ENCODE measurements around the gene PIGL.

PIGL gene

GRCh38 chr17:16327018-16327417 is 110.0 kb downstream of the PIGL start:
- H3K4me3 ChIP-seq (ENCODE audit: low read depth, low read length), result no peak overlapping the region
- TF ChIP-seq CTCF (IDR thresholded peaks at IDR 0.05; ENCODE audit: insufficient read depth, low read depth, low read length, missing control alignments), result no peak
- DNase-seq (ENCODE audit: low read depth), result no peak

- no peak overlapping the region for H3K4me3 ChIP-seq (ENCODE audit: low read depth, low read length)
- TF ChIP-seq CTCF (IDR thresholded peaks at IDR 0.05; ENCODE audit: insufficient read depth, low read depth, low read length, missing control alignments), result peak; percentile 3
- no peak for DNase-seq (ENCODE audit: low read depth)
Measured at GRCh38 chr17:16328997-16329396, 112.0 kb downstream of the PIGL start.

- peak; percentile 55 for DNase-seq (ENCODE audit: low read depth)
- no peak for TF ChIP-seq CTCF (IDR thresholded peaks at IDR 0.05; ENCODE audit: insufficient read depth, low read depth, low read length, missing control alignments)
- no peak overlapping the region for H3K4me3 ChIP-seq (ENCODE audit: low read depth, low read length)
Measured at GRCh38 chr17:16329519-16330271, 112.7 kb downstream of the PIGL start.

GRCh38 chr17:16338391-16338790 is 121.4 kb downstream of the PIGL start:
- no peak for TF ChIP-seq CTCF (IDR thresholded peaks at IDR 0.05; ENCODE audit: insufficient read depth, low read depth, low read length, missing control alignments)
- DNase-seq (ENCODE audit: low read depth), result no peak
- H3K4me3 ChIP-seq (ENCODE audit: low read depth, low read length), result no peak overlapping the region

- no peak overlapping the region for H3K4me3 ChIP-seq (ENCODE audit: low read depth, low read length)
- TF ChIP-seq CTCF (IDR thresholded peaks at IDR 0.05; ENCODE audit: insufficient read depth, low read depth, low read length, missing control alignments), result no peak
- DNase-seq (ENCODE audit: low read depth), result no peak
Measured at GRCh38 chr17:16339402-16339801, 122.4 kb downstream of the PIGL start.

- DNase-seq (ENCODE audit: low read depth), result no peak
- TF ChIP-seq CTCF (IDR thresholded peaks at IDR 0.05; ENCODE audit: insufficient read depth, low read depth, low read length, missing control alignments), result no peak
- H3K4me3 ChIP-seq (ENCODE audit: low read depth, low read length), result no peak overlapping the region
Measured at GRCh38 chr17:16339959-16340358, 122.9 kb downstream of the PIGL start.

- DNase-seq (ENCODE audit: low read depth), result no peak
- TF ChIP-seq CTCF (IDR thresholded peaks at IDR 0.05; ENCODE audit: insufficient read depth, low read depth, low read length, missing control alignments), result no peak
- no peak overlapping the region for H3K4me3 ChIP-seq (ENCODE audit: low read depth, low read length)
Measured at GRCh38 chr17:16342979-16343378, 126.0 kb downstream of the PIGL start.

Measured in GM12865 (cell line).